Dendritic cell treated with granulocyte-macrophage colony-stimulating factor and Interleukin-4, amounts not matched to agents 40 ng/mL and 50 ng/mL, for 4 days (primary cell): ENCODE results near the gene EEPD1.
"Not testable (repeated sequence)": the region's sequence is repeated elsewhere in the genome, so short reads cannot be mapped to it uniquely, and the experiment has no call there.

ENCODE experiments used
- H3K27ac Mint-ChIP-seq: one replicate; pipeline ENCODE4 v1.8.0; 2022; ENCODE audit warnings: mild to moderate bottlenecking, mixed read lengths
- H3K27me3 Mint-ChIP-seq: one replicate; pipeline ENCODE4 v1.8.0; 2022; ENCODE audit warnings: mild to moderate bottlenecking, mixed read lengths
- H3K36me3 Mint-ChIP-seq: one replicate; pipeline ENCODE4 v1.8.0; 2022; ENCODE audit warnings: low read depth, mixed read lengths
- H3K4me1 Mint-ChIP-seq: one replicate; pipeline ENCODE4 v1.8.0; 2022; ENCODE audit warnings: low read depth, mixed read lengths
- H3K4me3 Mint-ChIP-seq: one replicate; pipeline ENCODE4 v1.8.0; 2022; ENCODE audit warnings: mild to moderate bottlenecking, moderate library complexity, mixed read lengths
- H3K9me3 Mint-ChIP-seq: one replicate; pipeline ENCODE4 v1.8.0; 2022; ENCODE audit warnings: mixed read lengths
- intact Hi-C: fragments of 100-400 bp; cut with micrococcal nuclease; formaldehyde crosslinking; loops from one replicate; pipeline ENCODE4 v1.15.0; 2022

The EEPD1 gene

GRCh38 chr7:36232971-36233550, 80.0 kb downstream of the EEPD1 start:
- H3K4me3 Mint-ChIP-seq, result no peak overlapping the region
- H3K27me3 Mint-ChIP-seq, result no peaks in the 10 kb centered on the region
- H3K27ac Mint-ChIP-seq, result no peak overlapping the region
- intact Hi-C loops, result no loop called here
- peaks cover 35% of the 10 kb centered on the region for H3K4me1 Mint-ChIP-seq
- peaks cover 43% of the 10 kb centered on the region for H3K36me3 Mint-ChIP-seq
- no peaks in the 10 kb centered on the region for H3K9me3 Mint-ChIP-seq

GRCh38 chr7:36236073-36236472, 83.0 kb downstream of the EEPD1 start:
- Mint-ChIP-seq H3K27ac (no peak overlapping the region), H3K9me3 (no peaks in the 10 kb centered on the region), H3K36me3 (peaks cover 55% of the 10 kb centered on the region), H3K27me3 (no peaks in the 10 kb centered on the region), H3K4me3 (no peak overlapping the region), H3K4me1 (peaks cover 27% of the 10 kb centered on the region)
- intact Hi-C loops, result no loop called here

- intact Hi-C loops, result no loop called here
- Mint-ChIP-seq H3K9me3 (no peaks in the 10 kb centered on the region), H3K36me3 (peaks cover 62% of the 10 kb centered on the region), H3K4me3 (no peak overlapping the region), H3K27me3 (no peaks in the 10 kb centered on the region), H3K4me1 (peaks cover 11% of the 10 kb centered on the region), H3K27ac (no peak overlapping the region)
These were observed 85.1 kb downstream of the EEPD1 start for GRCh38 chr7:36238138-36238537.

GRCh38 chr7:36243356-36243755, 90.3 kb downstream of the EEPD1 start:
- H3K27ac Mint-ChIP-seq, intact Hi-C loops, H3K4me3 Mint-ChIP-seq, H3K9me3 Mint-ChIP-seq, H3K27me3 Mint-ChIP-seq: not testable (repeated sequence)
- Mint-ChIP-seq H3K4me1 (peaks cover 12% of the 10 kb centered on the region), H3K36me3 (peaks cover 39% of the 10 kb centered on the region)

- H3K27me3 Mint-ChIP-seq, H3K27ac Mint-ChIP-seq, intact Hi-C loops, H3K9me3 Mint-ChIP-seq, H3K4me3 Mint-ChIP-seq: not testable (repeated sequence)
- Mint-ChIP-seq H3K4me1 (peaks cover 16% of the 10 kb centered on the region), H3K36me3 (peaks cover 37% of the 10 kb centered on the region)
These were observed 90.9 kb downstream of the EEPD1 start for GRCh38 chr7:36244001-36244400.

- intact Hi-C loops, result no loop called here
- Mint-ChIP-seq H3K9me3 (no peaks in the 10 kb centered on the region), H3K4me1 (peaks cover 18% of the 10 kb centered on the region), H3K36me3 (peaks cover 32% of the 10 kb centered on the region), H3K4me3 (no peak overlapping the region), H3K27ac (no peak overlapping the region), H3K27me3 (no peaks in the 10 kb centered on the region)
These were observed 91.4 kb downstream of the EEPD1 start for GRCh38 chr7:36244429-36244828.

GRCh38 chr7:36245684-36246299, 92.7 kb downstream of the EEPD1 start:
- peaks cover 18% of the 10 kb centered on the region for H3K4me1 Mint-ChIP-seq
- no peaks in the 10 kb centered on the region for H3K9me3 Mint-ChIP-seq
- intact Hi-C loops, result no loop called here
- no peak overlapping the region for H3K4me3 Mint-ChIP-seq
- H3K27ac Mint-ChIP-seq, result peak overlapping the region; percentile 66
- H3K36me3 Mint-ChIP-seq, result peaks cover 20% of the 10 kb centered on the region
- no peaks in the 10 kb centered on the region for H3K27me3 Mint-ChIP-seq

- H3K27ac Mint-ChIP-seq, result peak overlapping the region; percentile 37
- H3K27me3 Mint-ChIP-seq, result no peaks in the 10 kb centered on the region
- H3K4me3 Mint-ChIP-seq, result no peak overlapping the region
- H3K9me3 Mint-ChIP-seq, result peaks cover 9% of the 10 kb centered on the region
- intact Hi-C loops, result no loop called here
- peaks cover 18% of the 10 kb centered on the region for H3K4me1 Mint-ChIP-seq
- peaks cover 23% of the 10 kb centered on the region for H3K36me3 Mint-ChIP-seq
These were observed 96.0 kb downstream of the EEPD1 start for GRCh38 chr7:36249091-36249490.

GRCh38 chr7:36253699-36254098, 100.6 kb downstream of the EEPD1 start:
- no peaks in the 10 kb centered on the region for H3K27me3 Mint-ChIP-seq
- intact Hi-C loops, result no loop called here
- H3K27ac Mint-ChIP-seq, result no peak overlapping the region
- H3K4me1 Mint-ChIP-seq, result peaks cover 22% of the 10 kb centered on the region
- H3K4me3 Mint-ChIP-seq, result no peak overlapping the region
- peaks cover 32% of the 10 kb centered on the region for H3K9me3 Mint-ChIP-seq
- H3K36me3 Mint-ChIP-seq, result peaks cover 25% of the 10 kb centered on the region

GRCh38 chr7:36258510-36259259, 105.6 kb downstream of the EEPD1 start:
- Mint-ChIP-seq H3K9me3 (peaks cover 27% of the 10 kb centered on the region), H3K27ac (peak overlapping the region; percentile 10), H3K36me3 (peaks cover 18% of the 10 kb centered on the region), H3K4me1 (peaks cover 52% of the 10 kb centered on the region)
- intact Hi-C loops, H3K27me3 Mint-ChIP-seq, H3K4me3 Mint-ChIP-seq: not testable (repeated sequence)

GRCh38 chr7:36260481-36260880, 107.4 kb downstream of the EEPD1 start:
- Mint-ChIP-seq H3K4me1 (peaks cover 69% of the 10 kb centered on the region), H3K27me3 (no peaks in the 10 kb centered on the region), H3K27ac (no peak overlapping the region), H3K4me3 (no peak overlapping the region), H3K36me3 (peaks cover 6% of the 10 kb centered on the region), H3K9me3 (peaks cover 10% of the 10 kb centered on the region)
- intact Hi-C loops, result loop anchor here (2.0 kb wide), 1 partner anchor 44 kb away; no protein-coding TSS in a partner anchor

GRCh38 chr7:36261019-36261754, 108.1 kb downstream of the EEPD1 start:
- peak overlapping the region; percentile 85 for H3K27ac Mint-ChIP-seq
- H3K27me3 Mint-ChIP-seq, result no peaks in the 10 kb centered on the region
- peaks cover 76% of the 10 kb centered on the region for H3K4me1 Mint-ChIP-seq
- intact Hi-C loops, result loop anchor here (2.0 kb wide), 1 partner anchor 44 kb away; no protein-coding TSS in a partner anchor
- H3K4me3 Mint-ChIP-seq, result no peak overlapping the region
- peaks cover 3% of the 10 kb centered on the region for H3K9me3 Mint-ChIP-seq
- no peaks in the 10 kb centered on the region for H3K36me3 Mint-ChIP-seq

- Mint-ChIP-seq H3K36me3 (peaks cover 11% of the 10 kb centered on the region), H3K4me3 (peak overlapping the region; percentile 33), H3K9me3 (no peaks in the 10 kb centered on the region), H3K4me1 (peaks cover 84% of the 10 kb centered on the region), H3K27me3 (no peaks in the 10 kb centered on the region), H3K27ac (peak overlapping the region; percentile 85)
- intact Hi-C loops, result no loop called here
These were observed 109.4 kb downstream of the EEPD1 start for GRCh38 chr7:36262309-36263094.
